Neural crest cell (in vitro differentiated cells): ENCODE data around the gene GABBR1. TPM values are rescaled to one million over a fixed set of nuclear protein-coding genes. Genes with fewer than 3 reads are reported as not detected.

Experiments
- DNase-seq: peaks from one replicate; pipeline ENCODE4 v3.0.0; 2021; ENCODE audit warnings: low read depth, mixed read lengths, low spot score
- H3K27ac Mint-ChIP-seq: one replicate; pipeline ENCODE4 v1.8.0; 2021; ENCODE audit warnings: mild to moderate bottlenecking, mixed read lengths; ENCODE audit not compliant: unreplicated experiment
- H3K27me3 Mint-ChIP-seq: 2 replicates; pipeline ENCODE4 v1.8.0; 2021; ENCODE audit warnings: low read depth, mild to moderate bottlenecking, mixed read lengths
- H3K36me3 Mint-ChIP-seq: 2 replicates; pipeline ENCODE4 v1.8.0; 2021; ENCODE audit warnings: low read depth, mild to moderate bottlenecking, mixed read lengths
- H3K4me1 Mint-ChIP-seq: 2 replicates; pipeline ENCODE4 v1.8.0; 2021; ENCODE audit warnings: mixed read lengths
- H3K4me3 Mint-ChIP-seq: one replicate; pipeline ENCODE4 v1.8.0; 2021; ENCODE audit warnings: mild to moderate bottlenecking, mixed read lengths
- H3K9me3 Mint-ChIP-seq: 2 replicates; pipeline ENCODE4 v1.8.0; 2021; ENCODE audit warnings: mixed read lengths
- CTCF ChIP-seq: fragments of 200-600 bp; sonication (generic); conservative IDR thresholded peaks from 2 replicates; pipeline ENCODE4 v1.5.0; 2021; ENCODE audit warnings: antibody characterized with exemption, mild to moderate bottlenecking
- total RNA-seq: library from RNA; stranded (reverse); gene quantifications from 2 replicates; pipeline ENCODE4 v1.2.1, GENCODE V29; 2021

Gene GABBR1
- total RNA-seq, 1 donor from 2014 or later: 79.7 TPM

- no peak overlapping the region for H3K27ac Mint-ChIP-seq
- no peaks in the 10 kb centered on the region for H3K9me3 Mint-ChIP-seq
- H3K27me3 Mint-ChIP-seq: peaks cover 48% of the 10 kb centered on the region
- no peaks in the 10 kb centered on the region for H3K36me3 Mint-ChIP-seq
- no peak for DNase-seq
- no peak overlapping the region for H3K4me3 Mint-ChIP-seq
- TF ChIP-seq CTCF: no peak
- H3K4me1 Mint-ChIP-seq: no peaks in the 10 kb centered on the region
Observed at GRCh38 chr6:29561606-29562181, 71.3 kb downstream of the GABBR1 start.

GRCh38 chr6:29561091-29561490, 71.9 kb downstream of the GABBR1 start:
- H3K36me3 Mint-ChIP-seq: no peaks in the 10 kb centered on the region
- TF ChIP-seq CTCF: no peak
- peaks cover 54% of the 10 kb centered on the region for H3K27me3 Mint-ChIP-seq

GRCh38 chr6:29559524-29560287, 73.3 kb downstream of the GABBR1 start, which contains the start of gene UBD:
TSS of gene UBD (minus strand) at chr6:29559732. CDS start at chr6:29559701, 31 bp downstream.
- no peaks in the 10 kb centered on the region for H3K36me3 Mint-ChIP-seq
- no peak for DNase-seq
- no peak for TF ChIP-seq CTCF
- peaks cover 64% of the 10 kb centered on the region for H3K27me3 Mint-ChIP-seq
- H3K4me3 Mint-ChIP-seq: no peak within 1 kb of the TSS
- H3K9me3 Mint-ChIP-seq: no peaks in the 10 kb centered on the region
- H3K27ac Mint-ChIP-seq: no peak within 1 kb of the TSS
- no peaks in the 10 kb centered on the region for H3K4me1 Mint-ChIP-seq

More at GRCh38 chr6:29561091-29561490, 71.9 kb downstream of the GABBR1 start:
- Mint-ChIP-seq H3K9me3 (no peaks in the 10 kb centered on the region), H3K4me3 (no peak overlapping the region), H3K4me1 (no peaks in the 10 kb centered on the region), H3K27ac (no peak overlapping the region)
- DNase-seq: no peak

GRCh38 chr6:29558439-29559079, 74.4 kb downstream of the GABBR1 start:
- TF ChIP-seq CTCF: no peak
- H3K27me3 Mint-ChIP-seq: peaks cover 74% of the 10 kb centered on the region
- H3K4me3 Mint-ChIP-seq: no peak overlapping the region
- peaks cover 6% of the 10 kb centered on the region for H3K4me1 Mint-ChIP-seq
- DNase-seq: no peak
- H3K36me3 Mint-ChIP-seq: no peaks in the 10 kb centered on the region
- H3K9me3 Mint-ChIP-seq: no peaks in the 10 kb centered on the region
- no peak overlapping the region for H3K27ac Mint-ChIP-seq

GRCh38 chr6:29557320-29557719, 75.7 kb downstream of the GABBR1 start:
- H3K36me3 Mint-ChIP-seq: no peaks in the 10 kb centered on the region
- no peaks in the 10 kb centered on the region for H3K9me3 Mint-ChIP-seq
- no peak for TF ChIP-seq CTCF
- no peak overlapping the region for H3K27ac Mint-ChIP-seq
- DNase-seq: no peak
- H3K4me3 Mint-ChIP-seq: no peak overlapping the region
- H3K27me3 Mint-ChIP-seq: peaks cover 76% of the 10 kb centered on the region
- H3K4me1 Mint-ChIP-seq: peaks cover 6% of the 10 kb centered on the region
